Measurements from ENCODE around the gene CDK14. TPM values are rescaled to one million over a fixed set of nuclear protein-coding genes. Genes with fewer than 3 reads are reported as not detected.

The CDK14 gene
- total RNA-seq, 4 donors from 2014 or later: 29.3 to 37.8 (median 33.0) TPM

GRCh38 chr7:91187061-91187460 lies 590.9 kb downstream of the CDK14 start:
- intact Hi-C loops (cut with DNase I): no loop called here
- no peak for TF ChIP-seq CTCF (IDR thresholded peaks at IDR 0.05)
- no peak for TF ChIP-seq POLR2A (IDR thresholded peaks at IDR 0.05)
- no peak overlapping the region for H3K4me3 ChIP-seq (replicated peaks in 1 of 3)
- no peaks in the 10 kb centered on the region for H3K4me1 ChIP-seq
- no peak for DNase-seq
- WGBS, 2 donors: 86 to 91% methylated on average over 2 of the region's 2 CpGs
- H3K27me3 ChIP-seq: no peaks in the 10 kb centered on the region
- H3K27ac ChIP-seq: no peak overlapping the region
- no peaks in the 10 kb centered on the region for H3K36me3 ChIP-seq
- H3K9me3 ChIP-seq: no peaks in the 10 kb centered on the region

- TF ChIP-seq CTCF (IDR thresholded peaks at IDR 0.05): no peak
- TF ChIP-seq POLR2A (IDR thresholded peaks at IDR 0.05): no peak
- no peak for DNase-seq
- intact Hi-C loops (cut with DNase I): no loop called here
- no peak overlapping the region for H3K4me3 ChIP-seq (replicated peaks in 1 of 3)
- peaks cover 0 to 5% of the 10 kb centered on the region in 2 donors for H3K4me1 ChIP-seq
- WGBS, 2 donors: 92 to 99% methylated on average over 3 of the region's 3 CpGs
- no peaks in the 10 kb centered on the region for H3K27me3 ChIP-seq
- no peaks in the 10 kb centered on the region for H3K9me3 ChIP-seq
- no peak overlapping the region for H3K27ac ChIP-seq
- no peaks in the 10 kb centered on the region for H3K36me3 ChIP-seq
Measured at GRCh38 chr7:91191771-91192170, 595.6 kb downstream of the CDK14 start.

GRCh38 chr7:91193141-91193540 lies 597.0 kb downstream of the CDK14 start:
- WGBS, 2 donors: 89 to 90% methylated on average over 1 of the region's 1 CpG
- no peak overlapping the region for H3K27ac ChIP-seq
- intact Hi-C loops (cut with DNase I): no loop called here
- H3K4me3 ChIP-seq (replicated peaks in 1 of 3): no peak overlapping the region
- TF ChIP-seq CTCF (IDR thresholded peaks at IDR 0.05) (no peak), POLR2A (IDR thresholded peaks at IDR 0.05) (no peak)
- no peak for DNase-seq
- H3K27me3 ChIP-seq: no peaks in the 10 kb centered on the region
- H3K9me3 ChIP-seq: no peaks in the 10 kb centered on the region
- peaks cover 0 to 5% of the 10 kb centered on the region in 2 donors for H3K4me1 ChIP-seq
- no peaks in the 10 kb centered on the region for H3K36me3 ChIP-seq

- TF ChIP-seq CTCF (IDR thresholded peaks at IDR 0.05): no peak
- no peak for TF ChIP-seq POLR2A (IDR thresholded peaks at IDR 0.05)
- DNase-seq: no peak
- Histone ChIP-seq H3K27me3 (no peaks in the 10 kb centered on the region), H3K4me3 (replicated peaks in 1 of 3) (no peak overlapping the region), H3K36me3 (no peaks in the 10 kb centered on the region), H3K4me1 (peaks cover under 1 to 5% of the 10 kb centered on the region in 2 donors), H3K27ac (no peak overlapping the region), H3K9me3 (no peaks in the 10 kb centered on the region)
- intact Hi-C loops (cut with DNase I): no loop called here
Measured at GRCh38 chr7:91194841-91195240, 598.7 kb downstream of the CDK14 start.

- Histone ChIP-seq H3K27me3 (no peaks in the 10 kb centered on the region), H3K9me3 (no peaks in the 10 kb centered on the region), H3K36me3 (no peaks in the 10 kb centered on the region), H3K4me1 (peaks cover 5 to 6% of the 10 kb centered on the region in 2 donors), H3K4me3 (replicated peaks in 1 of 3) (no peak overlapping the region), H3K27ac (no peak overlapping the region)
- no peak for TF ChIP-seq POLR2A (IDR thresholded peaks at IDR 0.05)
- no peak for TF ChIP-seq CTCF (IDR thresholded peaks at IDR 0.05)
- WGBS, 2 donors: 51 to 69% methylated on average over 2 of the region's 2 CpGs
- intact Hi-C loops (cut with DNase I): no loop called here
- no peak for DNase-seq
Measured at GRCh38 chr7:91196058-91196457, 599.9 kb downstream of the CDK14 start.
